Measurements from ENCODE around the gene CFAP100. TPM values are rescaled to one million over a fixed set of nuclear protein-coding genes. Genes with fewer than 3 reads are reported as not detected.
A peak's percentile ranks its signal among the peaks of the same experiment; 100 is the strongest.

Gene CFAP100
- total RNA-seq, 1 donor from 2014 or later = not detected

GRCh38 chr3:126419886-126420786 is 25.4 kb downstream of the CFAP100 start:
- peak in 1 of 2 experiments; percentile 36 for DNase-seq (ENCODE audit: low spot score in 2 of 2, unreplicated experiment in 2 of 2)
- Mint-ChIP-seq H3K36me3 (peaks cover 3% of the 10 kb centered on the region), H3K4me3 (no peak overlapping the region), H3K27ac (no peak overlapping the region), H3K4me1 (peaks cover 4% of the 10 kb centered on the region), H3K27me3 (ENCODE audit: low read depth) (peaks cover 1% of the 10 kb centered on the region), H3K9me3 (peaks cover 4% of the 10 kb centered on the region)
- TF ChIP-seq, protein P1, sequence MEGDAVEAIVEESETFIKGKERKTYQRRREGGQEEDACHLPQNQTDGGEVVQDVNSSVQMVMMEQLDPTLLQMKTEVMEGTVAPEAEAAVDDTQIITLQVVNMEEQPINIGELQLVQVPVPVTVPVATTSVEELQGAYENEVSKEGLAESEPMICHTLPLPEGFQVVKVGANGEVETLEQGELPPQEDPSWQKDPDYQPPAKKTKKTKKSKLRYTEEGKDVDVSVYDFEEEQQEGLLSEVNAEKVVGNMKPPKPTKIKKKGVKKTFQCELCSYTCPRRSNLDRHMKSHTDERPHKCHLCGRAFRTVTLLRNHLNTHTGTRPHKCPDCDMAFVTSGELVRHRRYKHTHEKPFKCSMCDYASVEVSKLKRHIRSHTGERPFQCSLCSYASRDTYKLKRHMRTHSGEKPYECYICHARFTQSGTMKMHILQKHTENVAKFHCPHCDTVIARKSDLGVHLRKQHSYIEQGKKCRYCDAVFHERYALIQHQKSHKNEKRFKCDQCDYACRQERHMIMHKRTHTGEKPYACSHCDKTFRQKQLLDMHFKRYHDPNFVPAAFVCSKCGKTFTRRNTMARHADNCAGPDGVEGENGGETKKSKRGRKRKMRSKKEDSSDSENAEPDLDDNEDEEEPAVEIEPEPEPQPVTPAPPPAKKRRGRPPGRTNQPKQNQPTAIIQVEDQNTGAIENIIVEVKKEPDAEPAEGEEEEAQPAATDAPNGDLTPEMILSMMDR (IDR thresholded peaks at IDR 0.05; ENCODE audit: unreplicated experiment) = no peak

DNA sequence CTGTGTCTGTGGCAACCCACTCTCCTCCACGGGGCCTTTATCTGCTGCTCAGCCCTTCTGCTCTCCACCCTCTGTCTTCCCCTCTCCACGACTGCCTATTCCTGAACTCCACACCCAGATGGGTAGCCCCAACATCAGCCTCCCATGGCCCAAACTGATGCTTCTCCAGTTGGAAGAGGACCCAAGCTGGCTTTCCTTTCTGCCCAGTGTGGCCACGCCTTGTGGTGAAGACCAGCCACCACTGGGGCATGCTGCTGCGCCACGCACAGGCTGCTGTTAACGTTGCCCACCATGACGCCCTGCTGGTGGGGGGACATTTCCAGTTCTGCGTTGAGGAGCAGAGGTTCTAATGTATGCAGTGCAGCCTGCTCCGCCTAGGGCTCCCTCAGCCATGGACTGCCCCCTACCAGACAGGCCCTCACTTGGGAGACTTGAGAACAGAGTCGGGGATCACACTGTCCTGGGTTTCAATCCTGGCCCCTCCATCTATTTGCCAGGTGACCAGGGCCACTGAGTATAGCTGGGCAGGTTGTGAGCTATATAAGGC is 26.9 kb downstream of the CFAP100 start:
- Mint-ChIP-seq H3K27ac (no peak overlapping the region), H3K27me3 (ENCODE audit: low read depth) (peaks cover 1% of the 10 kb centered on the region), H3K4me1 (peaks cover 4% of the 10 kb centered on the region), H3K36me3 (peaks cover 10% of the 10 kb centered on the region), H3K9me3 (peaks cover 12% of the 10 kb centered on the region), H3K4me3 (no peak overlapping the region)
- DNase-seq (ENCODE audit: low spot score in 2 of 2, unreplicated experiment in 2 of 2) = no peak
- TF ChIP-seq, protein P1 (IDR thresholded peaks at IDR 0.05; ENCODE audit: unreplicated experiment) = no peak

- TF ChIP-seq, protein P1 (IDR thresholded peaks at IDR 0.05; ENCODE audit: unreplicated experiment) = no peak
- Mint-ChIP-seq H3K36me3 (peaks cover 13% of the 10 kb centered on the region), H3K4me3 (no peak overlapping the region), H3K4me1 (peaks cover 3% of the 10 kb centered on the region), H3K9me3 (peaks cover 12% of the 10 kb centered on the region), H3K27ac (no peak overlapping the region), H3K27me3 (ENCODE audit: low read depth) (peaks cover 1% of the 10 kb centered on the region)
- DNase-seq (ENCODE audit: low spot score in 2 of 2, unreplicated experiment in 2 of 2) = no peak
Observed at GRCh38 chr3:126422121-126422520, 27.4 kb downstream of the CFAP100 start.

- no peak overlapping the region for H3K27ac Mint-ChIP-seq
- H3K36me3 Mint-ChIP-seq = peaks cover 14% of the 10 kb centered on the region
- peaks cover 1% of the 10 kb centered on the region for H3K27me3 Mint-ChIP-seq (ENCODE audit: low read depth)
- peaks cover 12% of the 10 kb centered on the region for H3K9me3 Mint-ChIP-seq
- no peak overlapping the region for H3K4me3 Mint-ChIP-seq
- H3K4me1 Mint-ChIP-seq = no peaks in the 10 kb centered on the region
- TF ChIP-seq, protein P1 (IDR thresholded peaks at IDR 0.05; ENCODE audit: unreplicated experiment) = no peak
- DNase-seq (ENCODE audit: low spot score in 2 of 2, unreplicated experiment in 2 of 2) = no peak
Observed at GRCh38 chr3:126422571-126423091, 27.9 kb downstream of the CFAP100 start.

DNA sequence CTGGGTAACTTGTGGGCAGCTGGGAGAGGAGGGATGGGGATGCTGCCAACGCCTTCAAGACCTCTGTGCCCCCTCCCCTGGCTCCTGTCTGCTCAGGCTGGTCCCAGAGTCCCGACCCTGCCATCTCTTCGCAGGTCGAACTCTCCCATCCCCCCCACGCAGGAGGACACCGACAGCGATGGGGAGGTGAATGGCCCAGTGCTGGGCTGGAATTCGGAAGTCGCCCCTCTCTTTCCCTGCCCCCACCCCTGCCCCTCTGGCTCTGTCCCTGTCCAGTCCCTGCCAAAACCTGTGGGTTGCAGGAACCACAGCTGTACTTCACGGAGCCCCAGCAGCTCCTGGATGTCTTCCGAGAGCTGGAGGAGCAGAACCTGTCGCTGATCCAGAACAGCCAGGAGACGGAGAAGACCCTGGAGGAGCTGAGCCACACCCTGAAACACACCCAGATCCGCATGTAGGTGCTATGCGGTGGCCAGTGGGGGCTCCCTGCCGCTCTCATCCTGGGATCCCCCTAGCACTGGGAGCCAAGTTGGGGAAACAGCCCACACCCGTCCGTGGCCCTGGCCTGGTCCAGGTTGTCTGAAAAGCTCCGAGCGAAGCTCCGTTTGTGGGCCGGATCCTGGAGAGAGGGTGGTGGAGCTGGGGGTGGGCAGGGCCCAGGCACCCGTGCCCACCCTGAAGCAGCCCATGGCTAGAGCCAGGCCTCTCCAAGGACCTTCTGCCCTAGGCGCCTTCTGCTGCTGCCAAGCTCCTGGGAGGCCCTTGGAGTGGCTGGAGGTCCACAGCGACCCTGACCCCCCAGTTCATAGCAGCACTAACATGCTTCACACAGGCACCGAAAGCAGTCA is 28.7 kb downstream of the CFAP100 start:
- no peak overlapping the region for H3K27ac Mint-ChIP-seq
- peaks cover 12% of the 10 kb centered on the region for H3K9me3 Mint-ChIP-seq
- DNase-seq (ENCODE audit: low spot score in 2 of 2, unreplicated experiment in 2 of 2) = no peak
- TF ChIP-seq, protein P1 (IDR thresholded peaks at IDR 0.05; ENCODE audit: unreplicated experiment) = no peak
- peaks cover 14% of the 10 kb centered on the region for H3K36me3 Mint-ChIP-seq
- no peak overlapping the region for H3K4me3 Mint-ChIP-seq
- no peaks in the 10 kb centered on the region for H3K4me1 Mint-ChIP-seq
- peaks cover 1% of the 10 kb centered on the region for H3K27me3 Mint-ChIP-seq (ENCODE audit: low read depth)

All from mesothelial cell of epicardium (in vitro differentiated cells).